ENCODE measurements around the gene LHFPL2. TPM values are rescaled to one million over a fixed set of nuclear protein-coding genes. Genes with fewer than 3 reads are reported as not detected.

The LHFPL2 gene
- total and polyA plus RNA-seq, 2 donors (not counting 1 experiment from before 2014, with no cell fraction given), result 3.8 to 35.5 TPM

GRCh38 chr5:78611126-78611605 is 37.4 kb downstream of the LHFPL2 start:
- ATAC-seq (ENCODE audit: low read depth) (no peak), DNase-seq (no peak)
- Histone ChIP-seq H2AFZ (ENCODE audit: insufficient read depth, low read depth, low read length, poor library complexity, severe bottlenecking) (no peak overlapping the region), H3K4me1 (ENCODE audit: control insufficient read depth in 2 of 2, insufficient read depth in 2 of 2, low read length in 2 of 2) (no peaks in the 10 kb centered on the region), H3K79me2 (ENCODE audit: control insufficient read depth, insufficient read depth, low read length) (no peaks in the 10 kb centered on the region), H3K9me3 (ENCODE audit: control extremely low read depth in 1 of 3, control insufficient read depth in 2 of 3, insufficient read depth in 1 of 3, low read length in 2 of 3) (no peaks in the 10 kb centered on the region), H3K4me2 (replicated peaks; ENCODE audit: low read depth, low read length, poor library complexity, severe bottlenecking) (no peak overlapping the region), H3K36me3 (replicated peaks in 1 of 2; ENCODE audit: control extremely low read depth in 1 of 2, control insufficient read depth in 1 of 2, extremely low read depth in 1 of 2, insufficient read depth in 2 of 2, low read length in 1 of 2) (peaks cover 0 to 4% of the 10 kb centered on the region in 2 experiments), H3K4me3 (ENCODE audit: control extremely low read depth in 1 of 5, extremely low read depth in 1 of 5, insufficient read depth in 1 of 5, low read depth in 2 of 5, low read length in 4 of 5) (no peak overlapping the region), H4K20me1 (ENCODE audit: control insufficient read depth, insufficient read depth, low read length, poor library complexity, severe bottlenecking) (no peaks in the 10 kb centered on the region), H3K27me3 (replicated peaks in 1 of 4; ENCODE audit: control extremely low read depth in 1 of 4, control insufficient read depth in 3 of 4, insufficient read depth in 4 of 4, low read length in 3 of 4) (no peaks in the 10 kb centered on the region), H3K9ac (ENCODE audit: low read length) (no peak overlapping the region), H3K27ac (ENCODE audit: low read length in 2 of 2) (no peak overlapping the region)
- Mint-ChIP-seq H3K4me3 (no peak overlapping the region), H3K9me3 (ENCODE audit: insufficient read depth) (no peaks in the 10 kb centered on the region), H3K27ac (no peak overlapping the region), H3K27me3 (no peaks in the 10 kb centered on the region), H3K4me1 (no peaks in the 10 kb centered on the region)
- ChIA-PET POLR2A (no interaction called here), CTCF (no interaction called here)
- no peak for TF ChIP-seq CTCF (IDR thresholded peaks at IDR 0.05)
- no peak for TF ChIP-seq EZH2 (IDR thresholded peaks at IDR 0.05; ENCODE audit: borderline replicate concordance, insufficient read depth, low read depth, low read length, poor library complexity, severe bottlenecking)
- intact Hi-C loops (cut with micrococcal nuclease), result no loop called here
- WGBS (ENCODE audit: insufficient coverage), result 87% methylated on average over 4 of the region's 4 CpGs

GRCh38 chr5:78610636-78611035 is 37.9 kb downstream of the LHFPL2 start:
- WGBS (ENCODE audit: insufficient coverage), result 100% methylated on average over 2 of the region's 3 CpGs
- no peaks in the 10 kb centered on the region for H3K9me3 Mint-ChIP-seq (ENCODE audit: insufficient read depth)
- CTCF ChIA-PET, result interaction anchor here (0.9 kb wide), 1 partner anchor 522 kb away, joined by 3 read pairs; no protein-coding TSS in a partner anchor

More at GRCh38 chr5:78610636-78611035, 37.9 kb downstream of the LHFPL2 start:
- Histone ChIP-seq H3K9me3 (ENCODE audit: control extremely low read depth in 1 of 3, control insufficient read depth in 2 of 3, insufficient read depth in 1 of 3, low read length in 2 of 3) (no peaks in the 10 kb centered on the region), H3K36me3 (replicated peaks in 1 of 2; ENCODE audit: control extremely low read depth in 1 of 2, control insufficient read depth in 1 of 2, extremely low read depth in 1 of 2, insufficient read depth in 2 of 2, low read length in 1 of 2) (peaks cover 0 to 4% of the 10 kb centered on the region in 2 experiments), H3K79me2 (ENCODE audit: control insufficient read depth, insufficient read depth, low read length) (no peaks in the 10 kb centered on the region), H3K27ac (ENCODE audit: low read length in 2 of 2) (no peak overlapping the region), H2AFZ (ENCODE audit: insufficient read depth, low read depth, low read length, poor library complexity, severe bottlenecking) (no peak overlapping the region), H4K20me1 (ENCODE audit: control insufficient read depth, insufficient read depth, low read length, poor library complexity, severe bottlenecking) (no peaks in the 10 kb centered on the region), H3K9ac (ENCODE audit: low read length) (no peak overlapping the region), H3K4me1 (ENCODE audit: control insufficient read depth in 2 of 2, insufficient read depth in 2 of 2, low read length in 2 of 2) (no peaks in the 10 kb centered on the region), H3K4me2 (replicated peaks; ENCODE audit: low read depth, low read length, poor library complexity, severe bottlenecking) (no peak overlapping the region), H3K27me3 (replicated peaks in 1 of 4; ENCODE audit: control extremely low read depth in 1 of 4, control insufficient read depth in 3 of 4, insufficient read depth in 4 of 4, low read length in 3 of 4) (no peaks in the 10 kb centered on the region), H3K4me3 (ENCODE audit: control extremely low read depth in 1 of 5, extremely low read depth in 1 of 5, insufficient read depth in 1 of 5, low read depth in 2 of 5, low read length in 4 of 5) (no peak overlapping the region)
- intact Hi-C loops (cut with micrococcal nuclease), result no loop called here
- Mint-ChIP-seq H3K4me3 (no peak overlapping the region), H3K27me3 (no peaks in the 10 kb centered on the region), H3K27ac (no peak overlapping the region), H3K4me1 (no peaks in the 10 kb centered on the region)
- no peak for ATAC-seq (ENCODE audit: low read depth)
- no peak for DNase-seq
- POLR2A ChIA-PET, result no interaction called here
- TF ChIP-seq EZH2 (IDR thresholded peaks at IDR 0.05; ENCODE audit: borderline replicate concordance, insufficient read depth, low read depth, low read length, poor library complexity, severe bottlenecking) (no peak), CTCF (IDR thresholded peaks at IDR 0.05) (no peak)
